SIG-M5 treated with dmso at 0.1 percent for 504 hours (cell line): ENCODE measurements around the gene RTEL1.
A peak's percentile ranks its signal among the peaks of the same experiment; 100 is the strongest.
"Not testable (repeated sequence)": the region's sequence is repeated elsewhere in the genome, so short reads cannot be mapped to it uniquely, and the experiment has no call there.

Source experiments
- DNase-seq: peaks from one replicate; lab custom pipeline; 2025; ENCODE audit not compliant: unreplicated experiment; lab: John Stamatoyannopoulos, UW

Gene RTEL1

DNA sequence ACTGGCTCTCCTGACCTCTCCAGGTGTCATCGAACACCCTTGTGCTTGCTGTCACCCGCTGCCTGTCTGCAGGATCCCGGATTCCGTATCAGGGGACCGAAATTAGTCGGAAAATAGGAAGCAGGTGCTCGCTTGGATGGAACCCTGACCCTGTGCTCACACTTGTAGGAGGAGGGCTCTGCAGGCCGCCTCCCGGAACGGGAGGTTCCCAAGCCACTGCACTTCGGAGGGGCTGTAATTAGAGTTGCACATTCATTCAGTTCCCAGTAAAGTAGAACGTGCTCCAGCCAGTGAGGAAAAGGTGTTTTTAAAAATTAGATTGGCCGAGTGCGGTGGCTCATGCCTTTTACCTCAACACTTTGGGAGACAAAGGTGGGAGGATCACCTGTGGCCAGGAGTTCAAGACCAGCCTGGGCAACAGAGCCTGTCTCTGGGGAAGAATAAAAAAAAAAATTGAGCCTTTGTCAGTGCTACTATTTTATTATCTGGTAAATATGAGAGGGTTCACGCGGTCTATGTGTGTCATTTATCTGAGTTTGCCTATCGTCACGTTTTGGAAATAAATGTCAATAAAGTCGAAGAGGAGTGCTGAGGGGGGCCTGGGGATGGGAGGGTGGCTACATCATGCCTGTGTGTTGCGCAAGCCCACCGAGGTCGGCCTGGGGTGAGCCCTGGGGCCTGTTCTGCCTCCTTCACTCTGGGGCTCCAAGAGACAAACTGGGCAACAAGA lies 29.7 kb upstream of the RTEL1 start:
- DNase-seq: peak; percentile 91

DNA sequence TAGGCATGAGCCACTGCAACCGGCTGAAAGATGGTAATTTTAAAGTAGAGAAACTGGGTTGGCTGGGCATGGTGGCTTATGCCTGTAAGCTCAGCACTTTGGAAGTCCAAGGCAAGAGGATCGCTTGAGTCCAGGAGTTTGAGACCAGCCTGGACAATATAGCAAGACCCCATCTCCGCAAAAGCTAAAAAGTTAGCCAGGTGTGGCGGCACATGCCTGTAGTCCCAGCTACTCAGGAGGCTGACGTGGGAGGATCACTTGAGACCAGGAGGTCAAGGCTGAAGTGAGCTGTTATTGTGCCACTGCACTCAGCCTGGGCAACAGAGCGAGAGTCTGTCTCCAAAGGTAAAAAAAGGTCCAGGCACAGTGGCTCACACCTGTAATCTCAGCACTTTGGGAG lies 27.2 kb upstream of the RTEL1 start:
- not testable (repeated sequence) for DNase-seq

DNA sequence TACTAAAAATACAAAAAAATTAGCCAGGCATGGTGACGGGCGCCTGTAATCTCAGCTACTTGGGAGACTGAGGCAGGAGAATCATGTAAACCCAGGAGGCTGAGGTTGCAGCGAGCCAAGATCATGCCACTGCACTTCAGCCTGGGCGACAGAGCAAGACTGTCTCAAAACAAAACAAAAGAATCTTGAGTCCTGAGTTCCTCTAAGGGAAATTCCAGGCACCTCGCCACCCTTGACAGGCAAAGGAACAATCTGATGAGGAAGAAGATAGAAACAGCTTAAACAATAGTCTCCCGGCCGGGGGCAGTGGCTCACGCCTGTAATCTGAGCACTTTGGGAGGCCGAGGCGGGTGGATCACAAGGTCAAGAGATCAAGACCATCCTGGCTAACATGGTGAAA lies 26.7 kb upstream of the RTEL1 start:
- not testable (repeated sequence) for DNase-seq

DNA sequence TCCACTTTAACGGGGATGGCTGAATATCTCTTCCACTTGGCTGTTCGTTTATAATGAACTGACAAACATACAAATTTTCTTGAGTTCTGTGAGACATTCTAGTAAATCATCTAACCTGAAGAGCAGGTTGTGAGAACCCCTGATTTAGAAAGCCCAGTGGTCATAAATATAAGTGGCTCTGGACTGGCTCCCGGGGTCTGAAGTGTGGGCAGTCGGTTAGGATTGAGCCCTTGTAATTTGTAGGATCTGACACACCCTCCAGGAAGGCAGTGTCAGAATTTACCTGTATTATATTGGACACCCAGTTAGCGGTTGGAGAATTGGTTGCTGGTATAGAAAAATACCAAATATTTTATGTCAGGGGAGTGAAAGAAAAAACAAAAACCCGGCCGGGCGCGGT lies 24.4 kb upstream of the RTEL1 start:
- no peak for DNase-seq

DNA sequence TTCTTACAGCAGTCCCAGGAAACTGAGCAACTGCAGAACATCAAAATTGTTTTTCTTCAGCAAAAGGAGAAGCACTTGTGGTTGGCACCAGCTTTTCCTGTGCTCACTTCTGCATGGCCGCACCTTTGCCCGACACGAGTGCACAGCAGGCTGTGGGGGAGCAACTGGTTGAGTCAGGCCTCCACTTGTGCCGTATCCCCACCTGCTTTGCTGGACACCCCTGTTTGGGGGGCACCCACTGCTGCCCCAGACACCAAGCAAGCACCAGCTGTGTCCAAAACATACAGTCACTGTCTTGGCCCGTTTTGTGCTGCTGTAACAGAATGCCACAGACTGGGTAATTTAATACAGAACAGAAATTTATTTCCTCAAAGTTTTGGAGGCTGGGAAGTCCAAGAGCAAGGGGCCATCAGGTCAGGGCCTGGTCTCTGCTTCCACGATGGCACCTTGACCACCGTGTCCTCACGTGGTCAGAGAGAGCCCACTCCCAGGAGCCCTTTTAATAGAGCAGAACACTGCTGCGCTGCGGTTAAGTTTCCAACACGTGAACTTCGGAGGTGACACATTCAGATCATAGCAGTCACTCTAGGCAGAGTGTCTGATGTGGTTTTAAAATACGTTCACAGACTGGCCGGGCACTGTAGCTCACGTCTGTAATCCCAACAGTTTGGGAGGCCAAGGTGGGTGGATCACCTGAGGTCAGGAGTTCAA lies 22.5 kb upstream of the RTEL1 start:
- peak; percentile 32 for DNase-seq

DNA sequence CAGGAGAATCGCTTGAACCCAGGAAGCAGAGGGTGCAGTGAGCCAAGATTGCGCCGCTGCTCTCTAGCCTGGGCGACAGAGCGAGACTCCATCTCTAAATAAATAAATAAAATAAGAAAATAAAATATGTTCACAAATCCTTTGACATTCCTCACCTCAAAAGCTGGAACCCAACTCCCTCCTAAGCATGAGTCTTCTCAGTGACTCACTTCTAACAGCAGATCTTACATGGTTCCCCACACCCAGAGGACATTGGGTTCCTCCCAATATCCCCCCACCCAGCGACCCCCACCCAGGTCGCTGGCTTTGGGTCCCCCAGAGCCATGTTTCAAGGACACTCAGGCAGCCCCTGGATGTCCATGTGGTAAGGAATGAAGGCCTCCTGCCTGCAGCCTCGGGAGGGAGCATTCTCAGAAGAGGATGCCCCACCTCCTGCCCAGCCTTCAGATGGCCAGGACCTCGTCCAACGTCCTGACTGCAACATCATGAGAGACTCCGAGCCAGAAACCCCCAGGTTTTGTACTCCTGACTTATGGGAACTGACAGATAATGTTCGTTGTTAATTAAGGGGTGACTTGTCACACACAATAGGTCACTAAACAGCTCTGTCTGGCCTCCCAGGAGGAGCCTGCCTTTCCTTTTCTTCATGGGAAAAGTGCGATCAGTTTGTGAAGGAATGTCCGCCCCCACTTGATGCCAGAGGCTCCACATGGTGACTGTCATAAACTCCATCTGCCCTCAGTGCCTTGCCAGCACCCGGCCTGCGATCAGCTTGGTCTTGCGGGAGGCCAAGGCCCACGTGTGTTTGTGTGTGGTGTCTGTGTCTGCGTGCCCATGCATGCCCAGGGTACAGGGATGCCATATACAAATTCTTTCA lies 21.1 kb upstream of the RTEL1 start:
- no peak for DNase-seq

DNA sequence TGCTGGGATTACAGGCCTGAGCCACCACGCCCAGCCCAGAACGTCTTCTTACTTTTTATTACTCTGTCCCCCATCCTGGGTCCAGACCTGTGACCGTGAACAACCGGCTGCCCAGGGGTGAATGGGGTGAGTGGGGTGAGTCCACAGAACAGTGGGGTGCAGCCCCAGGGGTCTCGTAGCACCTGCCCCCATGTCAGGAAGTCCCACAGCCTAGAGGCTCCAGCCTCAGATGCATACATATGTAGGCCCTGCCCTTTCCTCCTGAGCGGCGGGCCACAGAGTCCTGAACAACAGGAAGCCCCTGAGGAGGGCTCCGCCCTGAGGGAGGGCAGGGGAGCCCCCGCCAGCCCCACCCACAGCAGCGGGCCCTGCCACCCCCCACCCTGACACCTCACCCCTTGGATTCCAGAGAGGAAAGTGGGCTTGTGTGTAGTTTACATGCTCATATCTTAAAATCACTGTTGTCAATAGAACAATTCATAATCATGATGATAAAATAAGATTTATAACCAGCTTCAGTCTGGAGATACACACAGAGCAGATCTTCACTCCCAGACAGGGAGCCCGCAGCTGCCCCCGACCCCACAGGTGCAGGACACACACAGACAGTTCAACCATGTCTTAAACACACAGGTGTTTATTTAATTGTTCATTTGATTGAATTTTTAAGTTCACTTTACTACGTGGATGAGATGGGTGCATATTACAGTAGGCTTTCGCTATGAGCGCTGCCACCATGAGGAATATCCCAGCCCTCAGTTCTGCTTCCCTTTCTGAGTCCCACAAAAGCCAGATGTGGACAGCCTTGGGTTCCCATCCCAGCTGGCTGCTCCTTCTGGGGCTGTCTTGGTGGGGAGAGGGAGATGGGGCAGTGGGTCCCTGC lies 18.8 kb upstream of the RTEL1 start:
- DNase-seq: no peak

DNA sequence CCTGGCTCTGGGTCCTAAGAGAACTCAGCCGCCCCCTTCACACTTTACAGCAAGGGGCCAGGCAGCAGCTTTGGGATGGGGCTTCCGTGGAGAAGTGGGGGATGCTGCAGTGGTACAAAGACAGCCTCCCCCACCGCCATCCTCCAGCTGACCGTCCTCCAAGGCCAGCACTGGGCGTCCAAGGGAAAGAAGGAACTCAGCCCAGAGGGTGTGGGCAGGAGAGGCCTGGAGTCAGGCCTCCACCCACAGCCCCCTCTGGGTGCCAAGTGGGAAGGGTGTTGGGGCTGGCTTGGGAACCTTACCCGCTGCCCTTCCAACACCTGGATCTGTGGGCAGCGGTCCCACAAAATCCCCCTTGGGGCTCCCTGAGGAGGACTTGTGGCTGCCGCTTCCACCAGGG lies 18.0 kb upstream of the RTEL1 start:
- no peak for DNase-seq

DNA sequence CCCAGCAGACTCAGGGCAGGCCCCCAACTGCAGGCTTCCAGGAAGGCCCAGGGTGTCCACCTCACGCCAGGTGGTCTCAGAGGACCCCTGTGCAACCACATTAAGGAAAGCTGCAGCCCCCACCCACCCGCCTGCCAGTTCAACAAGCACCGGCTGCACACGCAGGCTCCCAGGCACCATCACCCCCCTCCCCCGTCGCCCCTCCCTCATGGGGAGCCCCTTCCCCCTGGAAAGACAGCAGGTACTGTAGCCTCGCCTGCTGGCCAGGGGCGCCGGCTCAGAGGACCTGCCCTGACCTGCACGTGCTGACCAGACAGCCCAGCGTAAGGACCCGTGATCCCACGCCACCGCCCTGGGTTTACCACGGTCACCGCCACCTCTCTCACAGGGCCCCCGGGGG lies 17.4 kb upstream of the RTEL1 start:
- not testable (repeated sequence) for DNase-seq

DNA sequence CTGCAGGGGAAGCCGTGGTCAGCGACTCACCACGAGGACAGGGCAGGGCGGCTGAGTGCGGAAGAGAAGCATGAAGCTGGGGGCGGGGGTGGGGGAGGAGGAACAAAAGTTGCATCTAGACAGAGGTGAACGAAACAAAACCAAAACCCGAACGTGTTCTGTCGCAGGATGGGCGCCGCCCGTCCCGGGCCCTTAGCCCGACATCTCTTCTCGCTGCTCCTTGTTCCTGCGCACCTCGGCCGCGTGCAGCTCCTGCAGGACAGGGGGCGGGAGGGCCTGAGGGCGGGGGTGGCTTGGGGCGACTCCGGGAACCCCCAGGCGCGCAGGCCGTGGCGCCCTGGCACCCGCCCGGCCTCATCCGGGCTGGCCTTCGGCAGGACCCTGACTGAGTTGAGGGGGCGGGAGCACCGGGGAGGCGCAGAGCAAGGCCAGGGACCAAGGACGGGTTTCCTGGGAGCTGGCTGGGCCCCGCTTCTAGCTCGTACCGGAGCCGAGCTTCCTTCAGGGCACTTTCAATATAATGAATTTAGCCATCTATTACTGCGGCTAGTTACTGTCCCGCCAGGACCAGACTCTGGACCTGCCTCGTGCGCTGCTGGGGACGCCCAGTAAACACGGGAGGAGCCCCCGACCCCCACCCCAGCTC lies 16.8 kb upstream of the RTEL1 start:
- no peak for DNase-seq

DNA sequence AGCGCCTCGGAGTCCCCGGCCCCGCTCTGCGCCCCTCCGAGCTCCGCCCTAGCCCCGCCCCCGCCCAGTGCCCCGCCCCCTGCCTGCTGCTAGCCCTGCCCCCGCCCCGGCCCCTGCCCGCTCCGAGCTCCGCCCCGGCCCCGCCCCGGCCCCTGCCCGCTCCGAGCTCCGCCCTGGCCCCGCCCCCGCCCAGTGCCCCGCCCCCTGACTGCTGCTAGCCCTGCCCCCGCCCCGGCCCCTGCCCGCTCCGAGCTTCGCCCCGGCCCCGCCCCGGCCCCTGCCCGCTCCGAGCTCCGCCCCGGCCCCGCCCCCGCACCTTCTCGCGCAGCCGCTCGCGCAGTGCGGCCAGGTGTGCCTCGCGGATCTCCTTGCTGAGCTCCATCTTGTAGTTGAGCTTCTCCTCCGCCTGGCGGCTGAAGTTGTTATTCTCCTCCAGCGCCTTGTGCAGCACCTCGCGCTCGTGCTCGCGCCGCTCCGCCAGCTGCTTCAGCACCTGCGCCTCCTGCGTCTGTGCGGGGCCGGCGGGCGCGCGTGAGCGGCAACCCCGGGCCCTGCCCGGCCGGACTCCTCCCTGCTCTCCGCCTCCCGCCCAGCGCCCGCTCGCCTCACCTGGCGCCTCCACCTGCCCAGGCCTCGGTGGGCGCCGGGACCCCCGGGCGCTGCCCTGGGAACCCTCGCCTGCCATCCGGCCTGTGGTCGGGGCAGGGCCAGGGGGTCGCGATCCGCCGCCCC lies 16.2 kb upstream of the RTEL1 start:
- peak; percentile 77 for DNase-seq

DNA sequence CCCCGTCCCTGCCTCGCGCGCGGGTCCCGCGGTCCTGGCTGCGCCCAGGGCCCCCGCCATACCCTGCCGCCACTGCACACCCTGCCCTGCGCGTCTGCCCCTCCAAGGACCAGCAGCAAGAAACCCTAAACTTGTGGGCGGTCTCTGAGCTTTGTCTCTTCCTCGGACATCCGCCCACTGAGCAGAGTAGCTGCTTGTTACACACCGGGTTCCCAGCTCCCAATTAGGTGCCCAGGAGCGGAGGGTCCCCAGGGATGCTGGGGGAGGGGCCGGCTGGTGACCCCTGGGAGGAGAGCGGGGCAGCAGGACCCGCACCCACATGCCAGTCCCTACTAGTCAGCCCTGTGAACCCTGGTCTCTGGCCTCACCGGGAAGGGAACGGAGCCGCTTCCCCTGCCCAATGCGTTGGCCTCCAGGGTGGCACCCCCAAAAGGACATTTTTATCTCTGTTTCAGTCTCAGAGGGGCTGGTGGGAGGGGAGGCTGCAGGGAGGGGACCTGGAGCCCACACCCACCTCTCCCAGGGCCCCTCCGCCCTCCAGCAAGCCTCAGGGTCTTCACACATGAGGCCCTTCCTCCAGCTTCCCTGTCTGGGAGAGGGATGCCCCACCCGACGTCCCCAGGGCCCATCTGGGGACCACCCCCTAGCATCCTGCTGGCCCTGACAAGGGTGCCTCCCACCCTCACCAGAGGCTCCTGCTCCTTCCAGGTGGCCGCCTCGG lies 15.4 kb upstream of the RTEL1 start:
- no peak for DNase-seq

DNA sequence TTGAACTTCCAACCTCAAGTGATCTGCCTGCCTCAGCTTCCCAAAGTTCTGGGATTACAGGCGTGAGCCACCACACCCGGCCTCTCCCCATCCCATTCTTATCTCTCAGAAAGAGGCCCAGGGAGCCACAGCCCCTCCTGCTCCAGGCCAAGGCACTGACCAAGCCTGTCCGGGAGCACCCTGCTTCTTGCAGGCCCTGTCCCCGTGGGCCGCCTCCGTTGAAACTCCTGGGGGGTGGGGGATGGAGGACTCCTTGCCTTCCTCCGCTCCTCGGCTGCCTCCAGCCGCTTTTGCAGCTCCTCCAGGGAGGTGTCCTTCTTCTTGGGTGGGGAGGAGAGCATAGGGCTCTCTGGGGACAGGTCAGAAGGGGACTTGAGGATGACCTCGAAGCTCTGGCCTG lies 14.6 kb upstream of the RTEL1 start:
- DNase-seq: no peak

DNA sequence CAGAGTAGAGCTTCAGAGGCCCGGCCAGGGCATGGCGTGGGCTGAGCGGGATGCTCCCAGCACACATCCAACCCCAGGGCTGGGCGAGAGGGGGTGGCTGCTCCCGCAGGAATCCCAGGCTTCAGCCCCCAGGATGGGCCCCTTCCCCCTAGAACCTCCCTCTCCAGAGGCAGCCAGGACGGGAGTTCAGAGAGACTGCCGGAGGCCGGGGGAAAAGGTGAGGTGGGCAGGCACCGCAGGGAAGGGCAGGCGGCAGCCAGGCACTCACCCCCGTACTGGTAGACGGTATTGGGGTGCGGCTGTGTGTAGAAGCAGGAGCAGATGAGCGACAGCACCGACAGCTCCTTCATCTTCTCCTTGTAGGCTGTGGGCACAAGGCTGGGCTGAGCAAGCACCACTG lies 14.2 kb upstream of the RTEL1 start:
- no peak for DNase-seq

DNA sequence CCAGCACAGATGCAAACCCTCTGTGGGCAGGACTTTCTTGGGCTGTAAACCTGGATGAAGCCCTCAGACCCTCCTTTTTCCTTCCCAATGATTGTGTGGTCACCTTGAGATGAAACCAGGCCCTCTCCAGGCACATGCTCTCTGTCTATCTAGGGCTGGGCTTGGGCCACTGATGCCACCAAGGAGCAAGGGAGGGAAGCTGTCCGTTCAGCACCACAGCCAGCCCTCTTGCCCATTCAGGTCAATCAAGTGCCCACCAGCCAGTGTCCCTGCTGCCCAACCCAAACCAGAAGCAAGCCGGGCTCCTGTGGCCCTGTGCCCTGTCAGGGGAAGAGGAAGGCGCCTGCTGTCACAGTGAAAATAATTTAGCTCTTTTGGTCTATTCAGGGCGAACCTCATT lies 12.9 kb upstream of the RTEL1 start:
- no peak for DNase-seq

DNA sequence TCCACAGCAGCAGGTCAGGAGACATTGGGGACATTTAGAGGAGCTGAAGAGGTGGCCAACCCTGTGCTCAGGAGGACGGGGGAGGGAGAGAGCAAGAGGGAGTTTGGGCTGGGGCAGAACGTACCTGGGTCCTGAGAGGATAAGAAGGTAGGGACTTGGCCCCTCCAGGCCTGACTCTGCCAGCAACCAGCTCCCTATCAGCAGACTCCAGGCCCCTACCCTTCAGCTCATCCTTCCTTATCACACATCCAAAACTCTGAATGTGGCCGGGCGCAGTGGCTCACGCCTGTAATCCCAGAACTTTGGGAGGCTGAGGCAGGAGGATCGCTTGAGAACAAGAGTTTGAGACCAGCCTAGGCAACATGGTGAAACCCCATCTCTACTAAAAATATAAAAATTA lies 9.9 kb upstream of the RTEL1 start:
- no peak for DNase-seq

DNA sequence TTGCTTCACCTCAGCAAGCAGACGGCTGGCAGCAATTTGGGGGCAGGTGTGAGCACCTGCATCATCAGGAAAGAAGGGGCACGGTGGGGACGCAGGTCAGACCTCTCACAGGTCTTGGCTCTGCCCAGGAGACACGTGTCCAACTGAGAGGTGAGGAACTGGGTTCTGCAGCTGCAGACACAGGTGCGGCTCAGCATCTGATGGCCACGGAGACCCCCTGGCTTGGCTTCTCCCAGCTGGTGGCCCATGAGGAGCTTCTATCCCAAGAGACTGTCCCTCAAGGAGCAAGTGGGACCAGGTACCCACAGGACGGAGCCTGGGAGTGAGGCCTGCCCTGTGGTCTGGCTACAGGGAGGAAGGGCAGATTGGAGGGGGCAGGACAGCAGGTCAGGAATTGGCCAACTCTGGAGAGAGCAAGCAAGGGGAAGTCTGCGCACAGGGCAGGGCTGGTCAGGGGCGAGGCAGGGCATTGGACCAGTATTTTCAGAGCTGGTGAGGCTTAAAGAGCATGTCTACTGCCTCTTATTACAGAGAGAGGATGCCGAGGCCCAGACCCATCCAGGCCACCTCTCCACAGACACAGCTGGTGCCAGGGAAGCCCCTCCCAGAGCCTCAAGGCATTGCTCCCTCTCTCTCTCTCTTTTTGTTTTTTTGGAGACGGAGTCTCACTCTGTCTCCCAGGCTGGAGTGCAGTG lies 9.1 kb upstream of the RTEL1 start:
- DNase-seq: no peak

DNA sequence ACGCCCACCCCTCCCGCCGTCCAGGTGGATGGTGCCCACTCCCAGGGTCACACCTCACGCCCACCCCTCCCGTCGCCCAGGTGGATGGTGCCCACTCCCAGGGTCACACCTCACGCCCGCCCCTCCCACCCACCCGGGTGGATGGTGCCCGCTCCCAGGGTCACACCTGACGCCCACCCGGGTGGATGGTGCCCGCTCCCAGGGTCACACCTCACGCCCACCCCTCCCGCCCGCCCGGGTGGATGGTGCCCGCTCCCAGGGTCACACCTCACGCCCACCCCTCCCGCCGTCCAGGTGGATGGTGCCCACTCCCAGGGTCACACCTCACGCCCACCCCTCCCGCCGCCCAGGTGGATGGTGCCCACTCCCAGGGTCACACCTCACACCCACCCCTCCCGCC lies 7.6 kb upstream of the RTEL1 start:
- not testable (repeated sequence) for DNase-seq

DNA sequence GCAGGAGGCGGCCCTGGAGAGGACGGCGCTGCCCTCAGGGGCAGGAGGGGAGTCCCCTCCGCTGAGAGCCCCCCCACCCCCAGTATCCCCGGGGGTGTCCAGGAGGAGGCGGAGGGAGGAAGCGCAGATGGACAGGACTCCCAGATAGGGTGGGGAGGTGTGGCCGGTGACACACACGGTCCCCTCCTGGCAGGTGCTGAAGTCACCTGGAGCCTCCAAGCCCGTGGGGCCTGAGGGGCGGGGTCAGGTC lies 6.2 kb upstream of the RTEL1 start:
- no peak for DNase-seq
